ENCODE measurements around the gene SCG2.

The SCG2 gene

DNA sequence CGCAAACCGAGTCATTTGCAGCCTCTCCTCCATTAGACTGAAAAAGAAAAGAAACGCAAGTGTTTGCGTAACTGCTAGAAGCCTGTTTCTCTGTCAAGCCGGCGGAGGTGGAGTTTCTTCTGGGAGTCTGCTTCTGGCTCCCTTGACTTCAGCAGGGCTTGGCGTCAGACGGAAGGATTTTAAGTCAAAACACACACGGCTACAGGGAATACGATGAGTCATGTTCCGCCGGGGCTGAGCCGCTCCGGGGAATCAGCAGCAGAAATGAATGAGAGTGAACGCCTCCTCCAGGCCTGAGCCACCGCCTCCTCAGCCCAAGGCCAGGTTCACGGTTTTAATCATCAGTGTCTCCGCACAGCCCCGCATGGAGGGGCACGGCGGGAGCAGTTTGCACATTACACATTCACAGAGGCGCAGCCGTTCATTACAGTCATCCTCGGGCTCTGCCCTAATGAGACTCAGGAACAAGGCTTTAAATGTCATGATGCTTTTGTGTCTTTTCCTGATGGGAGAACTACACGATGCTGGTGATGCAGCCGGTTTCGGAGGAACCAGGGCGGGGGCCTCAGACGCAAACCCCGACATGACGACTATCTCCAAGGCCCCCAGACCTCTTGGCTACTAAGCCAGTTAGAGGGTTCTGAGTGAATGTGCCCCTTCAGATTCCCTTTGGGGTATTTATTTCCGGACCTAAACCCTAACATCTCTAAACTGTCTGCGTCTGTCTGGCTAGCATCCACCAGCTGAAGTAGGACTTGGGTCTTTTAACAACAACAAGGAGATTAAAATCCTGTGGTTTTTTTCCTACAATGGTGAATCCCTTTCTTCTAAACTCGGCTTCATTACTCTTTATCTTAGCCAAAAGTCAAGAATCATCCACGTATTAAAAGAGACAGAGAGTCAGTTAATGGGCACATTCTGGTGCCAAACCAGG is 11.1 kb upstream of the SCG2 start:
- H3K4me3 ChIP-seq (ENCODE audit: low read depth, low read length): no peak overlapping the region
- TF ChIP-seq, protein P1, sequence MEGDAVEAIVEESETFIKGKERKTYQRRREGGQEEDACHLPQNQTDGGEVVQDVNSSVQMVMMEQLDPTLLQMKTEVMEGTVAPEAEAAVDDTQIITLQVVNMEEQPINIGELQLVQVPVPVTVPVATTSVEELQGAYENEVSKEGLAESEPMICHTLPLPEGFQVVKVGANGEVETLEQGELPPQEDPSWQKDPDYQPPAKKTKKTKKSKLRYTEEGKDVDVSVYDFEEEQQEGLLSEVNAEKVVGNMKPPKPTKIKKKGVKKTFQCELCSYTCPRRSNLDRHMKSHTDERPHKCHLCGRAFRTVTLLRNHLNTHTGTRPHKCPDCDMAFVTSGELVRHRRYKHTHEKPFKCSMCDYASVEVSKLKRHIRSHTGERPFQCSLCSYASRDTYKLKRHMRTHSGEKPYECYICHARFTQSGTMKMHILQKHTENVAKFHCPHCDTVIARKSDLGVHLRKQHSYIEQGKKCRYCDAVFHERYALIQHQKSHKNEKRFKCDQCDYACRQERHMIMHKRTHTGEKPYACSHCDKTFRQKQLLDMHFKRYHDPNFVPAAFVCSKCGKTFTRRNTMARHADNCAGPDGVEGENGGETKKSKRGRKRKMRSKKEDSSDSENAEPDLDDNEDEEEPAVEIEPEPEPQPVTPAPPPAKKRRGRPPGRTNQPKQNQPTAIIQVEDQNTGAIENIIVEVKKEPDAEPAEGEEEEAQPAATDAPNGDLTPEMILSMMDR (IDR thresholded peaks at IDR 0.05; ENCODE audit: insufficient read depth, low read depth, low read length, missing control alignments): no peak
- DNase-seq (ENCODE audit: low read depth): no peak

DNA sequence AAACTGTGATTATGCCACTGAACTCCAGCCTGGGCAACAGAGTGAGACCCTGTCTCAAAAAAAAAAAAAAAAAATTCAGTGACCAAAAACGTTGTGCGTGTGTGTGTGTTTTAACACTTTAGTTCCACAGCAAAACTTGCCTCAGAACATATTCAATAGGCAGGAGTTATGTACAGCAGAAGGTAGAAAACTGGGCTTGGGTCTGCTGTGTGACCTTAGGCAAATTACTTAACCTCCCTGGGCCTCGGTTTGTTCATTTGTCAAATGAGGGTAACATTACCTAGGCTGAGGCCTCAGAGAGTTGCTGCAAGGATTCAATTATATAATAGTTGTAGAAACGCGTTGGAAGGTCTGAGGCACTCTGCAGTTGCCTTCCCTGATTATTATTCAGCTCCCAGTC is 10.3 kb upstream of the SCG2 start:
- TF ChIP-seq, protein P1 (IDR thresholded peaks at IDR 0.05; ENCODE audit: insufficient read depth, low read depth, low read length, missing control alignments): no peak
- no peak for DNase-seq (ENCODE audit: low read depth)
- H3K4me3 ChIP-seq (ENCODE audit: low read depth, low read length): no peak overlapping the region

DNA sequence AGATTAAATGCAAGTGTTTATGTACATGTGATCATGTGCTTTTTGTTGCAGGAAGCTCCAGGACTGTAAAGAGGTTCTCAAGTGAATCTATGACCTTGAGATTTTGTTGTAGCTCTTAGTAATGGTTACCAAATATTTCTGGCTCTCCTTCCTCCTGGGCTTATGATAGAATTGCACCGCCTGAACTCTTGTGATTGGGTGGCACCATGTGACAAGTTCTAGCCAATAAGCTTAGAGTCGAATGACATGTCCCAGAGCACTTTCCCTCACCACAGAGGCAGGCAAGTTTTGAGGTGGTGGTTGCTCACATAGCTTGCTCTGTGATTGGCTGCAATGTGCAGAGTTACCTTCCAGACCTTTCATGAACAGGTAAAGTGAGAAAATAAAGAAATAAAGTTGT is 8.9 kb upstream of the SCG2 start:
- no peak for DNase-seq (ENCODE audit: low read depth)
- TF ChIP-seq, protein P1 (IDR thresholded peaks at IDR 0.05; ENCODE audit: insufficient read depth, low read depth, low read length, missing control alignments): no peak
- H3K4me3 ChIP-seq (ENCODE audit: low read depth, low read length): no peak overlapping the region

DNA sequence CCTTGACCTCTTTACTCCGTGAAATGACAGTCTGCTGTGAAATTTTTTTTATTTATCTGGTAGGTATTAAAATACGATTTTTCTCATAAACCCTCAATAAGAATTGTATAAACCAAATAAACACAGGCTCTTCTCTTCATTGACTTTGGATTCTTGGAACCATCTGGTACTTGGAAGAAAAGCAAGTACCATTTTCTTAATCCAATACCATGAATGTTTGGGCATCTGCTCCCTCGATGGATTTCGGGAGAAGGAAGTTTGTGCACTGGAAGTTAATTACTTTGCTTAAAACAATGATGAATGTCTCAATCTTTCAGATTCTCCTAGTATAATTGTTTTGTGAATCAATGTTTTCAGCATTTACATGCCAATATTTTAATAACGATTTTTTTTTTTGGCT is 5.3 kb upstream of the SCG2 start:
- no peak for DNase-seq (ENCODE audit: low read depth)
- TF ChIP-seq, protein P1 (IDR thresholded peaks at IDR 0.05; ENCODE audit: insufficient read depth, low read depth, low read length, missing control alignments): no peak
- H3K4me3 ChIP-seq (ENCODE audit: low read depth, low read length): no peak overlapping the region

DNA sequence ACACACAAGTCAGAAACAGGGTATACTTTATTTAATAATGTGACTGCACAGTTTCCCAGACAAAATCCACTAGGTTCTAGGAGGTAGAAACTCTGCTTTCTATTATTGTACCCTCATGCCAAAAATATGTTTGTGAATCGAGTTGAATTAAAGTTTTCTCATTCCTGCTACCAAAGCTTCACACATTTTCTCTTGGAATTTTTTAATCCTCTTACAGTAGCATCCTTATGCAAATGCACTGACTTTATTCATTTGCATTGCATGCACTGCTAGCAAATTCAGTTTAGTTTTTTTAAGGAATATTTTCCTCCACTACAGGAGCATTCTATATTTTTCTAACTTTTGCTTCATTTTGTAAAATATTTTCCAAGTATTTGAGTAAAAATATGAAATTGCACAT is 4.8 kb upstream of the SCG2 start:
- TF ChIP-seq, protein P1 (IDR thresholded peaks at IDR 0.05; ENCODE audit: insufficient read depth, low read depth, low read length, missing control alignments): no peak
- no peak for DNase-seq (ENCODE audit: low read depth)
- no peak overlapping the region for H3K4me3 ChIP-seq (ENCODE audit: low read depth, low read length)

DNA sequence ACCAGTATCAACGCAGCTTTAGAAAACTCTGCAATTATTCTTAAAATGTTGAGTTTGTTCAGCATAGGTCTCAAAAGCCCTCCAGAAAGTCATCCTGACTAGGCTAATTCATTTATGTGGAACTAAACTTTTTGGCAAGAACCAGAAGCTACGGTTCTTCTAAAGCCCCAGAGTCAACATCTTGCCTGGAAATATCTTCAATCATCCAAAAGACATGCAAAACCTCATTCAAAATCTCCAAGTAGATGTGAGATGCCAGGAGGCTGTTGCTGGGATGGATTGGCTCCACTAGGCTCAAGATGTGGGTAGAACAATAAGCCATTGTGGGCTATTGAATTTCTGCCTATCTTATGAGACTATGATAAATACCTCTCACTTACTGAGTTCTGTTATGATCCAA is 2.1 kb upstream of the SCG2 start:
- DNase-seq (ENCODE audit: low read depth): no peak
- no peak overlapping the region for H3K4me3 ChIP-seq (ENCODE audit: low read depth, low read length)
- TF ChIP-seq, protein P1 (IDR thresholded peaks at IDR 0.05; ENCODE audit: insufficient read depth, low read depth, low read length, missing control alignments): no peak

DNA sequence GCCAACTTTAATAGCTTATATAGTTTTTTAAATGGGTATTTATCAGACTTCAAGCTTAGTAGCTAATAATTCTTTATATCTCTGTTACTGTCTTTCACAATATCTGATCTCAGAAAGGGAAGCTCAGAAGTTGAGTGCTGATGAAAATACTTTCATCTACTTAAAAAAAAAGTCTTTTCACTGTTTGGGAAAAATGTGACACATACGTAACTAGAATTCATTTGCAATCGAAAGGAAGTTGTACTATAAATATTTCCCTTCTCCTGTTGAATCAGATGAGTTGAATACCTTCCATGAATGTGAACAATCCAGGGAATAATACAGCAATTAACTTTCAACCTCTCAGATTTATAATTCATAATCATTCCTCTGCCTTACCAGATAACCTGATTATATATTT is 811 bp upstream of the SCG2 start:
- no peak for DNase-seq (ENCODE audit: low read depth)
- TF ChIP-seq, protein P1 (IDR thresholded peaks at IDR 0.05; ENCODE audit: insufficient read depth, low read depth, low read length, missing control alignments): no peak
- H3K4me3 ChIP-seq (ENCODE audit: low read depth, low read length): no peak overlapping the region

Measured in GM12865 (cell line).